AG04449 (cell line): ENCODE measurements around the gene GNG14.
"Not testable (repeated sequence)": the region's sequence is repeated elsewhere in the genome, so short reads cannot be mapped to it uniquely, and the experiment has no call there.

Experiments used
- CTCF ChIA-PET: fragments of 350-600 bp; formaldehyde crosslinking; extraction: SDS; loops from one replicate; lab custom pipeline; 2021; ENCODE audit warnings: antibody characterized with exemption; lab: Yijun Ruan, JAX
- POLR2A ChIA-PET: fragments of 400-600, 350-600 bp; formaldehyde crosslinking; extraction: SDS; loops from one replicate; lab custom pipeline; 2020; ENCODE audit warnings: antibody characterized with exemption, inconsistent platforms; lab: Yijun Ruan, JAX
- DNase-seq: peaks from one replicate; pipeline ENCODE4 v3.0.0-alpha.2; 2010; ENCODE audit warnings: low read depth, low spot score
- H3K4me3 ChIP-seq: 2 replicates; pipeline ENCODE4 v1.5.1; 2011; ENCODE audit warnings: low read depth, mild to moderate bottlenecking, control low read depth, low read length
- CTCF ChIP-seq: IDR thresholded peaks from one replicate; pipeline ENCODE4 v1.5.1; 2011; ENCODE audit warnings: mild to moderate bottlenecking, moderate library complexity, low read length, control low read depth, inconsistent platforms; ENCODE audit not compliant: insufficient read depth; ENCODE audit errors: missing control alignments

The GNG14 gene

GRCh38 chr19:12676384-12676792 lies 11.4 kb upstream of the GNG14 start:
- ChIA-PET CTCF (interaction anchor here (0.6 to 12.2 kb wide), 24 partner anchors 9 to 172 kb away, joined by 3 to 224 read pairs (median 4); partner anchors contain the start of genes FBXW9, MAN2B1, RNASEH2A and WDR83), POLR2A (no interaction called here)
- DNase-seq: no peak
- TF ChIP-seq CTCF: peak; percentile 90
- no peak overlapping the region for H3K4me3 ChIP-seq

DNA sequence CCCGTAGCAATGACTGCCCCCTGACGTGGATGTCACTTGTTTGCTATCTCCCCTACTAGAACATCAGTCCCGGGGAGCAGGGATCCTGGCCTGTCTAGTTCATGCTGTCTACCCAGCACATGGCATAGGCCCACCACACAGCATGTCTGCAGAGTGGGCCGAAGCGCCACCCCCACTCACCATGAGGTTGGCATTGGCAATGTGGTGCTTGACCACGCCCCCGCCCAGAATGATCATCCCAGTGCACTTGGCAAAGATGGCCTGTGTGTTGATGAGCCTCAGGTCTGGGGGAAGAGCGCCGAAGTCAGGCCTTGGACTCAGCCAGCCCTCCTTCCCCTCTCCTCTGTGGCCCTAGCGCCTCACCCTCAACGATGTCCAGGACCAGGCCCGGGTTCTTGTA lies 10.9 kb upstream of the GNG14 start:
- no peak for DNase-seq
- no peak overlapping the region for H3K4me3 ChIP-seq
- ChIA-PET POLR2A (no interaction called here), CTCF (interaction anchor here (0.6 to 12.2 kb wide), 20 partner anchors 8 to 172 kb away, joined by 3 to 224 read pairs (median 5); partner anchors contain the start of genes FBXW9, MAN2B1, WDR83 and ZNF564)
- TF ChIP-seq CTCF: no peak

DNA sequence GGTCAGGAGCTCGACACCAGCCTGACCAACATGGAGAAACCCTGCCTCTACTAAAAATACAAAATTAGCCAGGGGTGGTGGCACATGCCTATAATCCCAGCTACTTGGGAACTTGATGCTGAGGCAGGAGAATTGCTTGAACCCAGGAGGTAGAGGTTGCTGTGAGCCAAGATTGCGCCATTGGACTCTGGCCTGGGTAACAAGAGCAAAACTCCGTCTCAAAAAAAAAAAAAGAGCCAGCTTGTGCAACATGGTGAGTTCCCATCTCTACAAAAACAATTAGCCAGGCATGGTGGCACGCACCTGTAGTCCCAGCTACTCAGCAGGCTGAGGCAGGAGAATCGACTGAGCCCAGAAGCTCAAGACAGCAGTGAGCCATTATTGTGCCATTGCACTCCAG lies 9.8 kb upstream of the GNG14 start:
- POLR2A ChIA-PET: interaction anchor here (0.6 kb wide), 2 partner anchors 550 to 941 kb away, joined by 3 read pairs; no protein-coding TSS in a partner anchor
- DNase-seq, H3K4me3 ChIP-seq: not testable (repeated sequence)
- CTCF ChIA-PET: interaction anchor here (0.6 to 12.2 kb wide), 12 partner anchors 8 to 618 kb away, joined by 3 to 224 read pairs (median 8); partner anchors contain the start of genes FBXW9, MAN2B1 and WDR83

- ChIA-PET POLR2A (no interaction called here), CTCF (interaction anchor here (1.2 to 12.2 kb wide), 4 partner anchors 8 to 168 kb away, joined by 3 to 224 read pairs (median 16); no protein-coding TSS in a partner anchor)
- no peak overlapping the region for H3K4me3 ChIP-seq
Observed at GRCh38 chr19:12680034-12680433, 7.8 kb upstream of the GNG14 start.

DNA sequence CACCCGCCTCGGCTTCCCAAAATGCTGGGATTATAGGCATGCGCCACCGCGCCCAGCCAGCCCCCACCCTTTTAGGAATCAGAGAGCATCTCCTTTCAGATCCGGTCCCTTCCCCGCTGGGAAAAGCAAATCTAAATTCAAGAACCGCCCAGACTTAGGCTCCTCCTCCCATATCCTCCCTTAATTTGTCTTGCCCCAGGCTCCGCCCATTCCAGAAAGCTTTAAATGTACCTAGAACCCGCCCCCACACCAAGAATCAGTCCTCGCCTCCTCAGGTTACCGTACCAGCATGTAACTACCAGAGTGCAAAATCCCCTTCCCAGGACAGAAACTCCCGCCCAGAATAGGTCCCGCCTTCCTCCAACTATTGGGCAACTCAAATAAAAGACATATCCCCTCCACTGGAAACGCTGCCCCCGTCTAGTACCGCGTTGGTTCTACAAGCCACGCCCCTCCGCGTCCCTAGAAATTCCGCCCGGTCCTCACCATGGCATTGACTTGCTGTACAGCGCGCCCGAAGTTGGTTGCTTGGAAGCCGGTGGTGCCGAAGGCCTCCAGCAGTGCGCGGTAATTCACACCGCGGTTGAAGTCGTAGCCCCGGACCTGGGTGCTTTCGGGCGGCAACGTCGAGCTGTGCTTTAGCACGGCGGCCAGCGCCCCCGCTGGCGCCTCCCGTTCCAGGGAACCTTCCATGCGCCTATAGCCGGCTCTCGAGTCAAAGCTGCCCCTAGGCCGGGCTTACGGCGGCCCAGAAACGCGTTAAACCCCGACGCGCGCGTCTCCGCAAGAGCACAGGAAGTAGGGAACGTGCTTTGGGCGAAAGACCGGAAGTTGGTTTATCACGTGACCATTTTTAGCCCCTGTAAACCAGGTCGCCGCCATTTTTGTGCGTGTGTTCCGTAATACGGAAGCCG lies 6.5 kb upstream of the GNG14 start, which contains the start of gene DHPS:
Gene DHPS (minus strand): TSS at position 807 of the 914 bp plus-strand sequence. CDS start 114 bp downstream, at position 693.
- TF ChIP-seq CTCF: no peak
- ChIA-PET POLR2A (interaction anchor here (0.6 to 2.0 kb wide), 9 partner anchors 9 to 265 kb away, joined by 3 to 12 read pairs (median 4); partner anchors contain the start of genes FBXW9, MAN2B1 and THSD8), CTCF (interaction anchor here (1.5 to 12.2 kb wide), 4 partner anchors 9 to 167 kb away, joined by 5 to 224 read pairs (median 16); a partner anchor contains a TSS)
- DNase-seq: peak; percentile 89
- H3K4me3 ChIP-seq: peak within 1 kb of the TSS; percentile 98

More at GRCh38 chr19:12680034-12680433, 7.8 kb upstream of the GNG14 start:
- DNase-seq: no peak
- TF ChIP-seq CTCF: no peak

- no peak for TF ChIP-seq CTCF
- H3K4me3 ChIP-seq: no peak overlapping the region
- ChIA-PET POLR2A (interaction anchor here (0.6 to 1.2 kb wide), 2 partner anchors 8 to 11 kb away, joined by 3 to 4 read pairs; partner anchors contain the start of gene FBXW9), CTCF (interaction anchor here (0.9 to 2.4 kb wide), 6 partner anchors 8 to 162 kb away, joined by 3 to 13 read pairs (median 4); no protein-coding TSS in a partner anchor)
- DNase-seq: no peak
Observed at GRCh38 chr19:12685831-12686230, 2.0 kb upstream of the GNG14 start.
